ENCODE measurements around the gene TPM4. TPM values are rescaled to one million over a fixed set of nuclear protein-coding genes. Genes with fewer than 3 reads are reported as not detected.

TPM4 gene
- total and polyA plus RNA-seq, 2 of the 8 experiments (the other 6 are each of a cell fraction or from before 2014, with no cell fraction given): 160 to 359 TPM

- TF ChIP-seq TAF7 (optimal IDR thresholded peaks at IDR 0.05; ENCODE audit: borderline replicate concordance, low read depth, low read length) (no peak), GTF2F1 (IDR thresholded peaks at IDR 0.05; ENCODE audit: borderline replicate concordance, low read depth, low read length) (no peak), EGR1 (IDR thresholded peaks at IDR 0.05; ENCODE audit: borderline replicate concordance, low read depth, low read length) (no peak), GABPA (IDR thresholded peaks at IDR 0.05; ENCODE audit: borderline replicate concordance, insufficient read depth, low read length) (no peak), BRCA1 (IDR thresholded peaks at IDR 0.05; ENCODE audit: low read depth, low read length) (no peak), USF2 (IDR thresholded peaks at IDR 0.05; ENCODE audit: low read length) (no peak)
Observed at GRCh38 chr19:16060294-16060693, 16.0 kb upstream of the TPM4 start (continued).
